ENCODE measurements around the gene IL12RB1.

DNA sequence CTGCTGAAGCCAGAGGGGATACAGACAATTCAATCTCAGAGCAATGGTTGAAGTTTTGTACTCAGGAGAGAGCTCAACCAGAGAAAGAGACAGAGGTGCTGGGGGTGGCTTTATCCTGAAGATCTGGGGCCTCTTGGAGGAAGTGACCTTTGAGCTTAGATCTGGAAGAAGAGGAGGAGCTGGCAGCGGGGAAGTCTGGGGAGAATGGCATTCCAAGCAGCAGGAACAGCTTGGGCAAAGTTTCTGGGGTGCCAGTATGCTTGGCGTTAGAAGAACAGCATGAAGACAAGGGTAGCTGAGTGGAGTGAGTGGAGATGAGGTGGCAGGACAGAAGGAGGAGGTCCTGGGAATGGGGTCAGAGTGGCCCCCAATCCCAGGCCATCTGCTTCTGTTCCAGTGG, 22.2 kb upstream of the IL12RB1 start:
- TF ChIP-seq, protein P1, sequence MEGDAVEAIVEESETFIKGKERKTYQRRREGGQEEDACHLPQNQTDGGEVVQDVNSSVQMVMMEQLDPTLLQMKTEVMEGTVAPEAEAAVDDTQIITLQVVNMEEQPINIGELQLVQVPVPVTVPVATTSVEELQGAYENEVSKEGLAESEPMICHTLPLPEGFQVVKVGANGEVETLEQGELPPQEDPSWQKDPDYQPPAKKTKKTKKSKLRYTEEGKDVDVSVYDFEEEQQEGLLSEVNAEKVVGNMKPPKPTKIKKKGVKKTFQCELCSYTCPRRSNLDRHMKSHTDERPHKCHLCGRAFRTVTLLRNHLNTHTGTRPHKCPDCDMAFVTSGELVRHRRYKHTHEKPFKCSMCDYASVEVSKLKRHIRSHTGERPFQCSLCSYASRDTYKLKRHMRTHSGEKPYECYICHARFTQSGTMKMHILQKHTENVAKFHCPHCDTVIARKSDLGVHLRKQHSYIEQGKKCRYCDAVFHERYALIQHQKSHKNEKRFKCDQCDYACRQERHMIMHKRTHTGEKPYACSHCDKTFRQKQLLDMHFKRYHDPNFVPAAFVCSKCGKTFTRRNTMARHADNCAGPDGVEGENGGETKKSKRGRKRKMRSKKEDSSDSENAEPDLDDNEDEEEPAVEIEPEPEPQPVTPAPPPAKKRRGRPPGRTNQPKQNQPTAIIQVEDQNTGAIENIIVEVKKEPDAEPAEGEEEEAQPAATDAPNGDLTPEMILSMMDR (IDR thresholded peaks at IDR 0.05), result no peak
- TF ChIP-seq EP300 (IDR thresholded peaks at IDR 0.05), result no peak
